Keratinocyte (primary cell): ENCODE measurements around the gene NOA1. TPM values are rescaled to one million over a fixed set of nuclear protein-coding genes. Genes with fewer than 3 reads are reported as not detected.

Experiments used
- DNase-seq: peaks from one replicate; pipeline ENCODE4 v3.0.0-alpha.2; 2011; ENCODE audit warnings: low read depth, missing footprints, low spot score
- FAIRE-seq: peaks from 2 replicates; lab custom pipeline; 2011; peaks lifted over from hg19 to GRCh38; lab: Jason Lieb, UNC
- H2AFZ ChIP-seq: 2 replicates; pipeline ENCODE4 v1.6.0; 2012; ENCODE audit warnings: low read length, control low read depth, inconsistent platforms; ENCODE audit not compliant: control insufficient read depth
- H3K27ac ChIP-seq: 2 replicates; pipeline ENCODE4 v1.5.1; 2011; ENCODE audit warnings: low read length; ENCODE audit not compliant: control insufficient read depth, insufficient read depth
- H3K27me3 ChIP-seq: 3 replicates; pipeline ENCODE4 v1.6.0; 2011; ENCODE audit warnings: low read length; ENCODE audit not compliant: control insufficient read depth, insufficient read depth; ENCODE audit errors: extremely low read depth
- H3K36me3 ChIP-seq, 2 experiments: 2 replicates in 1 of 2; 3 replicates in 1 of 2; pipeline ENCODE4 v1.5.1; 2011; ENCODE audit warnings: low read length in 2 of 2, mild to moderate bottlenecking in 1 of 2; ENCODE audit not compliant: control insufficient read depth in 2 of 2, insufficient read depth in 2 of 2; ENCODE audit errors: extremely low read depth in 1 of 2
- H3K4me1 ChIP-seq: 3 replicates; pipeline ENCODE4 v1.5.1; 2011; ENCODE audit warnings: low read length; ENCODE audit not compliant: control insufficient read depth, insufficient read depth; ENCODE audit errors: extremely low read depth
- H3K4me2 ChIP-seq: 3 replicates; pipeline ENCODE4 v1.6.0; 2011; ENCODE audit warnings: low read depth, low read length; ENCODE audit not compliant: control insufficient read depth, insufficient read depth; ENCODE audit errors: extremely low read depth
- H3K4me3 ChIP-seq, 3 experiments: fragments of 200-600 bp in 1 of 3; sonication (generic) in 1 of 3; 2 replicates in 2 of 3; 3 replicates in 1 of 3; pipeline ENCODE4 v1.5.1; 2011 to 2016; ENCODE audit warnings: low read length in 3 of 3, mild to moderate bottlenecking in 3 of 3, control low read depth in 2 of 3, inconsistent platforms in 1 of 3, low read depth in 1 of 3, mixed read lengths in 1 of 3, mixed run types in 1 of 3, moderate library complexity in 1 of 3; ENCODE audit not compliant: control insufficient read depth in 2 of 3, insufficient read depth in 2 of 3; ENCODE audit errors: extremely low read depth in 1 of 3
- H3K79me2 ChIP-seq: 2 replicates; pipeline ENCODE4 v1.6.0; 2012; ENCODE audit warnings: low read length; ENCODE audit not compliant: control insufficient read depth, insufficient read depth
- H3K9ac ChIP-seq: 3 replicates; pipeline ENCODE4 v1.6.0; 2011; ENCODE audit warnings: low read length; ENCODE audit not compliant: control insufficient read depth, insufficient read depth; ENCODE audit errors: extremely low read depth
- H3K9me1 ChIP-seq: 3 replicates; pipeline ENCODE4 v1.6.0; 2011; ENCODE audit warnings: low read length; ENCODE audit not compliant: control insufficient read depth, insufficient read depth; ENCODE audit errors: extremely low read depth
- H3K9me3 ChIP-seq: 2 replicates; pipeline ENCODE4 v1.5.1; 2012; ENCODE audit warnings: low read depth, low read length; ENCODE audit not compliant: control insufficient read depth
- H4K20me1 ChIP-seq: 3 replicates; pipeline ENCODE4 v1.6.0; 2011; ENCODE audit warnings: low read length; ENCODE audit not compliant: control insufficient read depth, insufficient read depth; ENCODE audit errors: extremely low read depth
- CTCF ChIP-seq, 3 experiments: IDR thresholded peaks in 1 of 3; conservative IDR thresholded peaks in 1 of 3; optimal IDR thresholded peaks in 1 of 3; 2 replicates in 2 of 3; 3 replicates in 1 of 3; pipeline versions ENCODE3 to v1.5.1; 2011; ENCODE audit warnings: low read length in 3 of 3, mild to moderate bottlenecking in 3 of 3, moderate library complexity in 2 of 3, control low read depth in 1 of 3, inconsistent platforms in 1 of 3; ENCODE audit not compliant: insufficient read depth in 2 of 3; ENCODE audit errors: extremely low read depth in 1 of 3
- EZH2 ChIP-seq: IDR thresholded peaks from one replicate; pipeline ENCODE4 v1.6.1; 2012; ENCODE audit warnings: inconsistent platforms, mild to moderate bottlenecking, low read length, moderate library complexity
- dilution Hi-C: fragments of 300-500 bp; cut with MboI; formaldehyde crosslinking; loops from one replicate; pipeline ENCODE4 v1.7.0; 2020; ENCODE audit warnings: low sequenced_read_pairs; ENCODE audit not compliant: extremely low pct_ligation_motif_present
- polyA plus RNA-seq, 5 experiments: library from polyadenylated mRNA; depleted of rRNA in 3 of 5; stranded (reverse) in 3 of 5; stranded (forward) in 1 of 5; unstranded in 1 of 5; fragments of >200 nt; gene quantifications; 1 replicate in 1 of 5; 2 replicates in 3 of 5; 3 replicates in 1 of 5; pipeline versions ENCODE4 v1.2.1 to v1.2.3, GENCODE V29; 2011 to 2012; ENCODE audit warnings: missing spikeins in 2 of 5, low read depth in 1 of 5, low replicate concordance in 1 of 5

The NOA1 gene
- polyA plus RNA-seq, 1 donor (not counting 4 experiments of a cell fraction or from before 2014, with no cell fraction given) = 15.5 TPM

GRCh38 chr4:57013543-57014120, 36.2 kb upstream of the NOA1 start:
- Histone ChIP-seq H3K4me1 (no peaks in the 10 kb centered on the region), H3K4me2 (no peak overlapping the region), H3K27ac (no peak overlapping the region), H3K9me3 (no peaks in the 10 kb centered on the region), H3K36me3 (peaks cover 17 to 33% of the 10 kb centered on the region in 2 experiments), H3K9me1 (no peaks in the 10 kb centered on the region), H3K4me3 (no peak overlapping the region), H3K9ac (no peak overlapping the region), H3K79me2 (peaks cover 2% of the 10 kb centered on the region), H2AFZ (no peak overlapping the region), H4K20me1 (peaks cover 2% of the 10 kb centered on the region), H3K27me3 (no peaks in the 10 kb centered on the region)
- TF ChIP-seq CTCF (optimal IDR thresholded peaks at IDR 0.05 in 1 of 3, IDR thresholded peaks at IDR 0.05 in 1 of 3, conservative IDR thresholded peaks at IDR 0.05 in 1 of 3; ENCODE audit: extremely low read depth in 1 of 3, insufficient read depth in 2 of 3, low read length in 3 of 3) (no peak), EZH2 (no peak)
- no peak for DNase-seq
- FAIRE-seq = no peak
- dilution Hi-C loops = no loop called here

GRCh38 chr4:56999751-57000150, 22.3 kb upstream of the NOA1 start:
- Histone ChIP-seq H3K27ac (no peak overlapping the region), H3K4me2 (no peak overlapping the region), H4K20me1 (no peaks in the 10 kb centered on the region), H3K4me1 (no peaks in the 10 kb centered on the region), H3K36me3 (peaks cover 12 to 22% of the 10 kb centered on the region in 2 experiments), H3K9ac (no peak overlapping the region), H3K4me3 (no peak overlapping the region), H3K9me1 (no peaks in the 10 kb centered on the region), H3K9me3 (no peaks in the 10 kb centered on the region), H3K79me2 (peaks cover 21% of the 10 kb centered on the region), H2AFZ (no peak overlapping the region), H3K27me3 (no peaks in the 10 kb centered on the region)
- TF ChIP-seq CTCF (optimal IDR thresholded peaks at IDR 0.05 in 1 of 3, IDR thresholded peaks at IDR 0.05 in 1 of 3, conservative IDR thresholded peaks at IDR 0.05 in 1 of 3; ENCODE audit: extremely low read depth in 1 of 3, insufficient read depth in 2 of 3, low read length in 3 of 3) (no peak), EZH2 (no peak)
- dilution Hi-C loops = no loop called here
- no peak for FAIRE-seq
- DNase-seq = no peak
